HEK293 (cell line): ENCODE results near the gene CLEC16A.

Experiments used
- BCL11B ChIP-seq: fragments of 450-650 bp; formaldehyde crosslinking; IDR thresholded peaks from 2 replicates; pipeline ENCODE4 v1.5.1; 2016; ENCODE audit warnings: low read depth, missing biosample characterization, missing genetic modification characterization
- TCF7L2 ChIP-seq: IDR thresholded peaks from 2 replicates; pipeline ENCODE4 v1.6.1; 2011; ENCODE audit warnings: low read depth, mild to moderate bottlenecking, inconsistent platforms, low read length, moderate library complexity, borderline replicate concordance
- ZBTB8A ChIP-seq: fragments of 450-650 bp; formaldehyde crosslinking; IDR thresholded peaks from 2 replicates; pipeline ENCODE4 v1.5.1; 2016; ENCODE audit warnings: missing biosample characterization, missing genetic modification characterization
- ZNF16 ChIP-seq: fragments of 450-650 bp; formaldehyde crosslinking; IDR thresholded peaks from 2 replicates; pipeline ENCODE4 v1.5.1; 2016; ENCODE audit warnings: low read depth, missing biosample characterization, missing genetic modification characterization
- ZNF701 ChIP-seq: fragments of 450-650 bp; formaldehyde crosslinking; IDR thresholded peaks from 2 replicates; pipeline ENCODE4 v1.5.1; 2016; ENCODE audit warnings: missing biosample characterization, missing genetic modification characterization
- ZNF792 ChIP-seq: fragments of 450-650 bp; formaldehyde crosslinking; IDR thresholded peaks from 2 replicates; pipeline ENCODE4 v1.5.1; 2016; ENCODE audit warnings: missing biosample characterization, missing genetic modification characterization
- TF ChIP-seq, protein P1 (sequence below): fragments of 450-650 bp; formaldehyde crosslinking; IDR thresholded peaks from 2 replicates; pipeline ENCODE4 v1.5.1; 2016; ENCODE audit warnings: missing biosample characterization, missing genetic modification characterization
- TF ChIP-seq, protein P2 (sequence below): fragments of 450-650 bp; formaldehyde crosslinking; IDR thresholded peaks from 2 replicates; pipeline ENCODE4 v1.5.1; 2016; ENCODE audit warnings: missing biosample characterization, missing genetic modification characterization
- TF ChIP-seq, protein P3 (sequence below): sonication (generic); formaldehyde crosslinking; IDR thresholded peaks from 2 replicates; pipeline ENCODE4 v1.8.1; 2022; ENCODE audit warnings: mild to moderate bottlenecking, moderate library complexity, missing genetic modification reagents

DNA sequence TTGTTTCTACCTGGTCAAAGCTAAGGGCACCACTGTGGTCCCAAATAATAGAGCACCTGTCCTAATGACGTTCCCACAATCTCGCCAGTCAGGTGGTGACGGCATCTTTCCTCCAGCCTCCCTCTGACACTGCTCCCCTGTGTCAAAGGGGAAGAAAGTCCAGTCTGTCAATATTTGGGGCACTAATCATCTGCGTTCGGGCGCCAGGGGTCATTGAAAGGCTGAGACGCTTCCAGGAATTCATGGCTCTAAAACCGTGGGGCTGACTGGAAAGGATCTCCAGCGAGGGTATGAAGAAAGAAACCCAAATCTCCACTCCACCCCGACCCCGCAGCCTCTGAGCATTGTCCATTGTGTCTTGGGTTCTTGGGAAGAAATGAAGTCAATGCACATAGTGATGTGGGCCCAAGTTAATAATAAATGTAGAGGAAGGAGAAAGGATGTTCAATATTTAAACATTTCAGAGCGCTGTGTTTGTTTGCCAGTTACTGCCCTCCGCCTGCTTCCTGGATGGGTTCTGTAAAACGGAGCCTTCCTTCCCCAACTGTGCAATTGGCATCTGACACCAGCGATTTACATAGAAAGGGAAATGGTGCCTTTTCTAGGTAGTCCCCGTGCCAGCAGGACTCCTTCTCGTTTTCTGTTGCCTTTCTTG is 208.4 kb downstream of the CLEC16A start:
- TF ChIP-seq ZNF16 (tag by site-specific recombination) (no peak), ZBTB8A (tag by site-specific recombination) (no peak), ZNF792 (tag by site-specific recombination) (no peak), TCF7L2 (no peak), ZNF701 (tag by site-specific recombination) (no peak), BCL11B (tag by site-specific recombination) (no peak)
- TF ChIP-seq, protein P1, sequence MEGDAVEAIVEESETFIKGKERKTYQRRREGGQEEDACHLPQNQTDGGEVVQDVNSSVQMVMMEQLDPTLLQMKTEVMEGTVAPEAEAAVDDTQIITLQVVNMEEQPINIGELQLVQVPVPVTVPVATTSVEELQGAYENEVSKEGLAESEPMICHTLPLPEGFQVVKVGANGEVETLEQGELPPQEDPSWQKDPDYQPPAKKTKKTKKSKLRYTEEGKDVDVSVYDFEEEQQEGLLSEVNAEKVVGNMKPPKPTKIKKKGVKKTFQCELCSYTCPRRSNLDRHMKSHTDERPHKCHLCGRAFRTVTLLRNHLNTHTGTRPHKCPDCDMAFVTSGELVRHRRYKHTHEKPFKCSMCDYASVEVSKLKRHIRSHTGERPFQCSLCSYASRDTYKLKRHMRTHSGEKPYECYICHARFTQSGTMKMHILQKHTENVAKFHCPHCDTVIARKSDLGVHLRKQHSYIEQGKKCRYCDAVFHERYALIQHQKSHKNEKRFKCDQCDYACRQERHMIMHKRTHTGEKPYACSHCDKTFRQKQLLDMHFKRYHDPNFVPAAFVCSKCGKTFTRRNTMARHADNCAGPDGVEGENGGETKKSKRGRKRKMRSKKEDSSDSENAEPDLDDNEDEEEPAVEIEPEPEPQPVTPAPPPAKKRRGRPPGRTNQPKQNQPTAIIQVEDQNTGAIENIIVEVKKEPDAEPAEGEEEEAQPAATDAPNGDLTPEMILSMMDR (tag by site-specific recombination): no peak
- TF ChIP-seq, protein P2, sequence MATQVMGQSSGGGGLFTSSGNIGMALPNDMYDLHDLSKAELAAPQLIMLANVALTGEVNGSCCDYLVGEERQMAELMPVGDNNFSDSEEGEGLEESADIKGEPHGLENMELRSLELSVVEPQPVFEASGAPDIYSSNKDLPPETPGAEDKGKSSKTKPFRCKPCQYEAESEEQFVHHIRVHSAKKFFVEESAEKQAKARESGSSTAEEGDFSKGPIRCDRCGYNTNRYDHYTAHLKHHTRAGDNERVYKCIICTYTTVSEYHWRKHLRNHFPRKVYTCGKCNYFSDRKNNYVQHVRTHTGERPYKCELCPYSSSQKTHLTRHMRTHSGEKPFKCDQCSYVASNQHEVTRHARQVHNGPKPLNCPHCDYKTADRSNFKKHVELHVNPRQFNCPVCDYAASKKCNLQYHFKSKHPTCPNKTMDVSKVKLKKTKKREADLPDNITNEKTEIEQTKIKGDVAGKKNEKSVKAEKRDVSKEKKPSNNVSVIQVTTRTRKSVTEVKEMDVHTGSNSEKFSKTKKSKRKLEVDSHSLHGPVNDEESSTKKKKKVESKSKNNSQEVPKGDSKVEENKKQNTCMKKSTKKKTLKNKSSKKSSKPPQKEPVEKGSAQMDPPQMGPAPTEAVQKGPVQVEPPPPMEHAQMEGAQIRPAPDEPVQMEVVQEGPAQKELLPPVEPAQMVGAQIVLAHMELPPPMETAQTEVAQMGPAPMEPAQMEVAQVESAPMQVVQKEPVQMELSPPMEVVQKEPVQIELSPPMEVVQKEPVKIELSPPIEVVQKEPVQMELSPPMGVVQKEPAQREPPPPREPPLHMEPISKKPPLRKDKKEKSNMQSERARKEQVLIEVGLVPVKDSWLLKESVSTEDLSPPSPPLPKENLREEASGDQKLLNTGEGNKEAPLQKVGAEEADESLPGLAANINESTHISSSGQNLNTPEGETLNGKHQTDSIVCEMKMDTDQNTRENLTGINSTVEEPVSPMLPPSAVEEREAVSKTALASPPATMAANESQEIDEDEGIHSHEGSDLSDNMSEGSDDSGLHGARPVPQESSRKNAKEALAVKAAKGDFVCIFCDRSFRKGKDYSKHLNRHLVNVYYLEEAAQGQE (tag by site-specific recombination): no peak
- TF ChIP-seq, protein P3, sequence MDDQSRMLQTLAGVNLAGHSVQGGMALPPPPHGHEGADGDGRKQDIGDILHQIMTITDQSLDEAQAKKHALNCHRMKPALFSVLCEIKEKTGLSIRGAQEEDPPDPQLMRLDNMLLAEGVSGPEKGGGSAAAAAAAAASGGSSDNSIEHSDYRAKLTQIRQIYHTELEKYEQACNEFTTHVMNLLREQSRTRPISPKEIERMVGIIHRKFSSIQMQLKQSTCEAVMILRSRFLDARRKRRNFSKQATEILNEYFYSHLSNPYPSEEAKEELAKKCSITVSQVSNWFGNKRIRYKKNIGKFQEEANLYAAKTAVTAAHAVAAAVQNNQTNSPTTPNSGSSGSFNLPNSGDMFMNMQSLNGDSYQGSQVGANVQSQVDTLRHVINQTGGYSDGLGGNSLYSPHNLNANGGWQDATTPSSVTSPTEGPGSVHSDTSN: no peak
